COLO668 (cell line): Measurements from ENCODE around the gene ZDHHC17.
"Not testable (repeated sequence)": the region's sequence is repeated elsewhere in the genome, so short reads cannot be mapped to it uniquely, and the experiment has no call there.

Source experiments
- DNase-seq: peaks from one replicate; lab custom pipeline; 2025; ENCODE audit not compliant: unreplicated experiment; lab: John Stamatoyannopoulos, UW

The ZDHHC17 gene

GRCh38 chr12:76765598-76765997 is 1.7 kb downstream of the ZDHHC17 start:
- no peak for DNase-seq

- no peak for DNase-seq
Measured at GRCh38 chr12:76766161-76766560, 2.2 kb downstream of the ZDHHC17 start.

- no peak for DNase-seq
Measured at GRCh38 chr12:76768576-76768975, 4.7 kb downstream of the ZDHHC17 start.

- no peak for DNase-seq
Measured at GRCh38 chr12:76777765-76778216, 13.9 kb downstream of the ZDHHC17 start.

GRCh38 chr12:76778364-76778763 is 14.4 kb downstream of the ZDHHC17 start:
- no peak for DNase-seq

- DNase-seq, result not testable (repeated sequence)
Measured at GRCh38 chr12:76779310-76779709, 15.4 kb downstream of the ZDHHC17 start.

GRCh38 chr12:76781321-76781720 is 17.4 kb downstream of the ZDHHC17 start:
- no peak for DNase-seq

GRCh38 chr12:76782526-76782925 is 18.6 kb downstream of the ZDHHC17 start:
- DNase-seq, result no peak

GRCh38 chr12:76784600-76785051 is 20.7 kb downstream of the ZDHHC17 start:
- no peak for DNase-seq

- no peak for DNase-seq
Measured at GRCh38 chr12:76785407-76785806, 21.5 kb downstream of the ZDHHC17 start.

GRCh38 chr12:76786986-76787385 is 23.1 kb downstream of the ZDHHC17 start:
- no peak for DNase-seq

- DNase-seq, result no peak
Measured at GRCh38 chr12:76787689-76788088, 23.8 kb downstream of the ZDHHC17 start.

GRCh38 chr12:76789335-76790050 is 25.6 kb downstream of the ZDHHC17 start:
- no peak for DNase-seq

GRCh38 chr12:76790564-76791552 is 26.9 kb downstream of the ZDHHC17 start:
- no peak for DNase-seq

- DNase-seq, result no peak
Measured at GRCh38 chr12:76792828-76793227, 28.9 kb downstream of the ZDHHC17 start.

GRCh38 chr12:76798864-76799263 is 34.9 kb downstream of the ZDHHC17 start:
- DNase-seq, result no peak

- no peak for DNase-seq
Measured at GRCh38 chr12:76799362-76799761, 35.4 kb downstream of the ZDHHC17 start.

- no peak for DNase-seq
Measured at GRCh38 chr12:76802060-76802459, 38.1 kb downstream of the ZDHHC17 start.

- no peak for DNase-seq
Measured at GRCh38 chr12:76804435-76804976, 40.6 kb downstream of the ZDHHC17 start.

GRCh38 chr12:76810671-76811419 is 46.9 kb downstream of the ZDHHC17 start:
- no peak for DNase-seq

GRCh38 chr12:76811976-76812375 is 48.1 kb downstream of the ZDHHC17 start:
- no peak for DNase-seq
